Vagina (tissue), 2 donors: Measurements from ENCODE around the gene RING1. TPM values are rescaled to one million over a fixed set of nuclear protein-coding genes. Genes with fewer than 3 reads are reported as not detected.

Source experiments
- DNase-seq, 2 donors: peaks; one replicate each; pipeline ENCODE4 v3.0.0-alpha.2; 2017; ENCODE audit errors: extremely low spot score in 2 of 2
- H3K27ac ChIP-seq: fragments of 200-600 bp; sonication (generic); one replicate; pipeline ENCODE4 v1.5.1; 2019
- H3K27me3 ChIP-seq: fragments of 200-600 bp; sonication (generic); one replicate; pipeline ENCODE4 v1.5.1; 2019
- H3K36me3 ChIP-seq, 2 donors: fragments of 200-600 bp; sonication (generic); one replicate each; pipeline ENCODE4 v1.5.1; 2017 to 2019
- H3K4me1 ChIP-seq: fragments of 200-600 bp; sonication (generic); one replicate; pipeline ENCODE4 v1.5.1; 2019
- H3K4me3 ChIP-seq, 2 donors: fragments of 200-600 bp; sonication (generic); 1 replicate in 1 of 2; 2 replicates in 1 of 2; pipeline ENCODE4 v1.5.1; 2016 to 2019
- H3K9me3 ChIP-seq: fragments of 200-600 bp; sonication (generic); one replicate; pipeline ENCODE4 v1.5.1; 2019
- CTCF ChIP-seq, 3 experiments: fragments of 450-650 bp in 2 of 3; fragments of 200-600 bp in 1 of 3; sonication (generic) in 1 of 3; IDR thresholded peaks; one replicate each; pipeline ENCODE4 v1.5.1; 2017 to 2019; ENCODE audit warnings: antibody characterized with exemption in 3 of 3, mild to moderate bottlenecking in 2 of 3, moderate library complexity in 2 of 3
- POLR2A ChIP-seq, 2 donors: fragments of 450-650 bp; IDR thresholded peaks; one replicate each; pipeline ENCODE4 v1.6.1; 2017; ENCODE audit warnings: antibody characterized with exemption in 2 of 2, mild to moderate bottlenecking in 2 of 2, moderate library complexity in 2 of 2
- POLR2AphosphoS5 ChIP-seq, 2 donors: sonication (generic); formaldehyde crosslinking; IDR thresholded peaks; one replicate each; pipeline ENCODE4 v1.9.0; 2017; ENCODE audit warnings: antibody characterized with exemption in 2 of 2, mild to moderate bottlenecking in 2 of 2, low read depth in 1 of 2; ENCODE audit not compliant: insufficient read depth in 1 of 2
- intact Hi-C: fragments of 100-400 bp; cut with DNase I; formaldehyde crosslinking; loops from one replicate; pipeline ENCODE4 v1.15.1; 2023
- total RNA-seq: library from RNA; depleted of rRNA; stranded (reverse); fragments of >200 nt; gene quantifications from one replicate; pipeline ENCODE4 v1.2.3, GENCODE V29; 2016

The RING1 gene
- total RNA-seq, 1 donor from 2014 or later, result 32.7 TPM

DNA sequence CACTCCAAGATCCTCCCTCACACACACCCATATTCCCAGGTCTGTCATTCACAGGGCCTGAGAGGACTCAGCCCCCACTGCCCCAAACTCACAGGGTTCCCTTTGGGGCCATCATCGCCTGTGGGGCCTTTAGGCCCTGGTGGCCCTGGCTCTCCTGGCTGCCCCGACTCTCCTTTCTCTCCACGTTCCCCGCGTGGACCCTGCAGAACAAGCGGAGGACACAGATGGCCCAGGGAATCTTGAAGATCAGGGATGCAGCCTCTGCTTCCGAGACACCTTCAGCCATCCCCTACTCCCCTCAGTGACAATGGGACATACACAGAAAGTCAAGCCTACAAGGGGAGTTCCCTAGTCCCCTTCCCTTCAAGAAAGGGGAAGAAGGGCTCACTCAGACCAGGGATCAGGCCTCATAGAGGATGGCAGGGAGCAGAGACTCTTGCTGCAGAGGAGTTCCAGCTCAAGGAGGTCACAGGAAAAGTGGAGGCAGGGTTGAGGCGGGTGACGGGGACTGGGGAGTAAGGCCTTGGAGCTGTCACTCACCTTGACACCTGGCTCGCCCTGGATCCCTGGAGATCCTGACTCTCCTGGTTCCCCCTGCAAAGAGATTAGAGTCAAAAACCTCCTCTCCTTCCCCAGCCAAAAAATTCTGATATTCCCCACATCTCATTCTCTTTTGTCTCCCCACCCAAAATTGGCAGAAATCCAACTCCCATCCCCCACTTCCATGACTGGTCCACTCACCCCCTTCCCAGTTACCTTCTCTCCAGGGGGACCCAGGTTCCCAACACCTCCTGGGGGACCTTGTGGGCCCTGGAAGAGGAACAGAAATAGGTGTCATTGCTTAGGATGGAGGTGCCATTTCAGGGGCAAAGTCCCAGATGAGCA is 38.8 kb upstream of the RING1 start:
- Histone ChIP-seq H3K27me3 (no peaks in the 10 kb centered on the region), H3K27ac (no peak overlapping the region), H3K36me3 (no peaks in the 10 kb centered on the region), H3K4me1 (no peaks in the 10 kb centered on the region), H3K4me3 (no peak overlapping the region), H3K9me3 (no peaks in the 10 kb centered on the region)
- TF ChIP-seq POLR2A (IDR thresholded peaks at IDR 0.05) (no peak), CTCF (IDR thresholded peaks at IDR 0.05) (no peak), POLR2AphosphoS5 (IDR thresholded peaks at IDR 0.05; ENCODE audit: insufficient read depth in 1 of 2, low read depth in 1 of 2) (no peak)
- intact Hi-C loops, result loop anchor here (10.0 kb wide), 1 partner anchor 285 kb away; no protein-coding TSS in a partner anchor
- no peak for DNase-seq

- intact Hi-C loops, result no loop called here
These were observed 37.9 kb upstream of the RING1 start for GRCh38 chr6:33170176-33171015.

GRCh38 chr6:33171016-33171879 is 37.1 kb upstream of the RING1 start:
- TF ChIP-seq POLR2A (IDR thresholded peaks at IDR 0.05) (no peak), CTCF (IDR thresholded peaks at IDR 0.05) (no peak), POLR2AphosphoS5 (IDR thresholded peaks at IDR 0.05; ENCODE audit: insufficient read depth in 1 of 2, low read depth in 1 of 2) (no peak)
- H3K9me3 ChIP-seq, result no peaks in the 10 kb centered on the region
- no peak overlapping the region for H3K4me3 ChIP-seq
- intact Hi-C loops, result no loop called here
- no peak overlapping the region for H3K27ac ChIP-seq
- H3K27me3 ChIP-seq, result no peaks in the 10 kb centered on the region
- no peaks in the 10 kb centered on the region for H3K36me3 ChIP-seq
- DNase-seq, result no peak
- H3K4me1 ChIP-seq, result no peaks in the 10 kb centered on the region

More at GRCh38 chr6:33170176-33171015, 37.9 kb upstream of the RING1 start:
- no peaks in the 10 kb centered on the region for H3K4me1 ChIP-seq
- TF ChIP-seq POLR2AphosphoS5 (IDR thresholded peaks at IDR 0.05; ENCODE audit: insufficient read depth in 1 of 2, low read depth in 1 of 2), result no peak
- TF ChIP-seq POLR2A (IDR thresholded peaks at IDR 0.05), result no peak
- no peak for TF ChIP-seq CTCF (IDR thresholded peaks at IDR 0.05)
- no peaks in the 10 kb centered on the region for H3K27me3 ChIP-seq
- H3K27ac ChIP-seq, result no peak overlapping the region
- H3K36me3 ChIP-seq, result no peaks in the 10 kb centered on the region
- H3K9me3 ChIP-seq, result no peaks in the 10 kb centered on the region
- no peak for DNase-seq
- H3K4me3 ChIP-seq, result no peak overlapping the region

GRCh38 chr6:33171880-33172687 is 36.2 kb upstream of the RING1 start:
- no peak for DNase-seq
- no peaks in the 10 kb centered on the region for H3K4me1 ChIP-seq
- H3K36me3 ChIP-seq, result no peaks in the 10 kb centered on the region
- H3K4me3 ChIP-seq, result no peak overlapping the region
- intact Hi-C loops, result no loop called here
- no peaks in the 10 kb centered on the region for H3K9me3 ChIP-seq
- no peak overlapping the region for H3K27ac ChIP-seq
- no peaks in the 10 kb centered on the region for H3K27me3 ChIP-seq
- TF ChIP-seq POLR2AphosphoS5 (IDR thresholded peaks at IDR 0.05; ENCODE audit: insufficient read depth in 1 of 2, low read depth in 1 of 2) (no peak), POLR2A (IDR thresholded peaks at IDR 0.05) (no peak), CTCF (IDR thresholded peaks at IDR 0.05) (no peak)
